Activated CD4-positive, alpha-beta T cell treated with anti-CD3 and anti-CD28 coated beads, Interleukin-2, amount 50 U/mL, for 48 hours (primary cell): Measurements from ENCODE around the gene METTL25B.
"Not testable (repeated sequence)": the region's sequence is repeated elsewhere in the genome, so short reads cannot be mapped to it uniquely, and the experiment has no call there.

Experiments used
- DNase-seq, 2 experiments: peaks; one replicate each; pipeline ENCODE4 v3.0.0-alpha.2; 2020

METTL25B gene

GRCh38 chr1:156750191-156750672 is 22.0 kb downstream of the METTL25B start:
- DNase-seq, result peak; percentile 64 to 72

GRCh38 chr1:156750711-156751450 is 22.6 kb downstream of the METTL25B start:
- peak; percentile 45 to 49 for DNase-seq

GRCh38 chr1:156751451-156751756 is 23.1 kb downstream of the METTL25B start, which contains the start of gene HDGF:
TSS of gene HDGF (minus strand) at chr1:156751675. CDS start at chr1:156751429, 246 bp downstream.
- DNase-seq, result no peak

GRCh38 chr1:156751757-156752481 is 23.6 kb downstream of the METTL25B start:
- peak; percentile 98 for DNase-seq

GRCh38 chr1:156752843-156753482 is 24.7 kb downstream of the METTL25B start:
- no peak for DNase-seq

- no peak for DNase-seq
Measured at GRCh38 chr1:156754219-156754618, 25.9 kb downstream of the METTL25B start.

- DNase-seq, result no peak
Measured at GRCh38 chr1:156755527-156755950, 27.3 kb downstream of the METTL25B start.

- no peak for DNase-seq
Measured at GRCh38 chr1:156756355-156756754, 28.1 kb downstream of the METTL25B start.

GRCh38 chr1:156757572-156758253 is 29.4 kb downstream of the METTL25B start:
- DNase-seq, result not testable (repeated sequence)

GRCh38 chr1:156760092-156760795 is 32.0 kb downstream of the METTL25B start:
- DNase-seq, result no peak

GRCh38 chr1:156760796-156761104 is 32.5 kb downstream of the METTL25B start:
- no peak for DNase-seq

GRCh38 chr1:156765136-156765535 is 36.9 kb downstream of the METTL25B start:
- not testable (repeated sequence) for DNase-seq

- no peak for DNase-seq
Measured at GRCh38 chr1:156765666-156766065, 37.4 kb downstream of the METTL25B start.

GRCh38 chr1:156766298-156767100 is 38.2 kb downstream of the METTL25B start:
- DNase-seq, result no peak

GRCh38 chr1:156767101-156767878 is 39.0 kb downstream of the METTL25B start, which contains the start of gene PRCC:
TSS of gene PRCC (plus strand) at chr1:156767535. CDS start at chr1:156767772, 237 bp downstream.
- peak; percentile 93 to 96 for DNase-seq

- peak; percentile 38 to 56 for DNase-seq
Measured at GRCh38 chr1:156767879-156768604, 39.8 kb downstream of the METTL25B start.

GRCh38 chr1:156768610-156769295 is 40.5 kb downstream of the METTL25B start:
- no peak for DNase-seq

GRCh38 chr1:156772222-156772621 is 44.0 kb downstream of the METTL25B start:
- no peak for DNase-seq
